Caco-2 (cell line): Measurements from ENCODE around the gene FCN3. TPM values are rescaled to one million over a fixed set of nuclear protein-coding genes. Genes with fewer than 3 reads are reported as not detected.

Experiments
- Bru-seq: library from RNA; stranded (reverse); fragments of 400-500 nt; gene quantifications from one replicate; lab custom pipeline; 2021; lab: Mats Ljungman, UMichigan
- BruChase-seq, 2 experiments: library from RNA; stranded (reverse); fragments of 400-500 nt; gene quantifications; one replicate each; lab custom pipeline; 2021; lab: Mats Ljungman, UMichigan
- BruUV-seq: library from RNA; stranded (reverse); fragments of 400-500 nt; replicated peaks from 2 replicates; lab custom pipeline; 2021; lab: Mats Ljungman, UMichigan
- CTCF ChIA-PET: fragments of 300-600 bp; sonication (Branson Sonifier 250); formaldehyde crosslinking; loops from one replicate; lab custom pipeline; 2022; ENCODE audit warnings: antibody characterized with exemption; lab: Charles Lee
- POLR2A ChIA-PET: fragments of 300-600 bp; sonication (Branson Sonifier 250); formaldehyde crosslinking; loops from one replicate; lab custom pipeline; 2022; ENCODE audit warnings: antibody characterized with exemption; lab: Charles Lee
- DNase-seq, 2 experiments: peaks; one replicate each; pipeline versions ENCODE4 v3.0.0 to v3.0.0-alpha.2; 2020 to 2022
- H3K27me3 ChIP-seq: replicated peaks from 2 replicates; pipeline ENCODE4 v1.6.0; 2011; ENCODE audit warnings: low read length; ENCODE audit not compliant: control insufficient read depth, insufficient read depth
- H3K36me3 ChIP-seq: 2 replicates; pipeline ENCODE4 v1.5.1; 2011; ENCODE audit warnings: low read length; ENCODE audit not compliant: control insufficient read depth, insufficient read depth
- H3K4me1 ChIP-seq: fragments of 250-450 bp; sonication (Bioruptor Pico); 2 replicates; pipeline ENCODE4 v1.5.1; 2020; ENCODE audit warnings: mild to moderate bottlenecking
- H3K4me3 ChIP-seq: 2 replicates; pipeline ENCODE4 v1.5.1; 2011; ENCODE audit warnings: low read depth, mild to moderate bottlenecking, control low read depth, low read length
- H3K9me3 ChIP-seq: fragments of 250-450 bp; sonication (Bioruptor Pico); 2 replicates; pipeline ENCODE4 v1.5.1; 2020; ENCODE audit warnings: mild to moderate bottlenecking, moderate library complexity
- H3K27ac Mint-ChIP-seq: one replicate; pipeline ENCODE4 v1.8.0; 2022; ENCODE audit warnings: mixed read lengths; ENCODE audit not compliant: unreplicated experiment
- H3K27me3 Mint-ChIP-seq: one replicate; pipeline ENCODE4 v1.8.0; 2022; ENCODE audit warnings: mixed read lengths; ENCODE audit not compliant: insufficient read depth, unreplicated experiment
- H3K36me3 Mint-ChIP-seq: one replicate; pipeline ENCODE4 v1.8.0; 2022; ENCODE audit warnings: mild to moderate bottlenecking, mixed read lengths; ENCODE audit not compliant: insufficient read depth, unreplicated experiment
- H3K4me1 Mint-ChIP-seq: one replicate; pipeline ENCODE4 v1.8.0; 2022; ENCODE audit warnings: low read depth, mixed read lengths; ENCODE audit not compliant: unreplicated experiment
- H3K4me3 Mint-ChIP-seq: one replicate; pipeline ENCODE4 v1.8.0; 2022; ENCODE audit warnings: mild to moderate bottlenecking, moderate library complexity, mixed read lengths; ENCODE audit not compliant: unreplicated experiment
- H3K9me3 Mint-ChIP-seq: one replicate; pipeline ENCODE4 v1.8.0; 2022; ENCODE audit warnings: mixed read lengths; ENCODE audit not compliant: unreplicated experiment
- CTCF ChIP-seq, 2 experiments: fragments of 200-600 bp in 1 of 2; IDR thresholded peaks; 1 replicate in 1 of 2; 2 replicates in 1 of 2; pipeline versions ENCODE4 v1.5.1 to v1.8.0; 2011 to 2022; ENCODE audit warnings: antibody characterized with exemption in 1 of 2, control low read depth in 1 of 2, inconsistent platforms in 1 of 2, low read depth in 1 of 2, low read length in 1 of 2, mild to moderate bottlenecking in 1 of 2, moderate library complexity in 1 of 2; ENCODE audit not compliant: insufficient read depth in 1 of 2, severe bottlenecking in 1 of 2, unreplicated experiment in 1 of 2
- intact Hi-C: fragments of 100-400 bp; cut with micrococcal nuclease; formaldehyde crosslinking; loops from one replicate; pipeline ENCODE4 v1.10.0; 2022; ENCODE audit not compliant: unreplicated experiment
- long read RNA-seq: library from polyadenylated mRNA; stranded (forward); transcript quantifications from one replicate; pipeline ENCODE4 v2.0.0, GENCODE V29; 2022
- total RNA-seq: library from RNA; stranded (reverse); gene quantifications from 2 replicates; pipeline ENCODE4 v1.2.3, GENCODE V29; 2022

FCN3 gene
- not detected in 2 replicates for total RNA-seq
- not detected for Bru-seq, nascent RNA
- percentile 7 among the genes with signal in this experiment for BruChase-seq, experiment 1, labeled RNA remaining after a 2-hour chase
- BruChase-seq, experiment 2, labeled RNA remaining after a 6-hour chase = not detected
- long read RNA-seq = 0 reads

DNA sequence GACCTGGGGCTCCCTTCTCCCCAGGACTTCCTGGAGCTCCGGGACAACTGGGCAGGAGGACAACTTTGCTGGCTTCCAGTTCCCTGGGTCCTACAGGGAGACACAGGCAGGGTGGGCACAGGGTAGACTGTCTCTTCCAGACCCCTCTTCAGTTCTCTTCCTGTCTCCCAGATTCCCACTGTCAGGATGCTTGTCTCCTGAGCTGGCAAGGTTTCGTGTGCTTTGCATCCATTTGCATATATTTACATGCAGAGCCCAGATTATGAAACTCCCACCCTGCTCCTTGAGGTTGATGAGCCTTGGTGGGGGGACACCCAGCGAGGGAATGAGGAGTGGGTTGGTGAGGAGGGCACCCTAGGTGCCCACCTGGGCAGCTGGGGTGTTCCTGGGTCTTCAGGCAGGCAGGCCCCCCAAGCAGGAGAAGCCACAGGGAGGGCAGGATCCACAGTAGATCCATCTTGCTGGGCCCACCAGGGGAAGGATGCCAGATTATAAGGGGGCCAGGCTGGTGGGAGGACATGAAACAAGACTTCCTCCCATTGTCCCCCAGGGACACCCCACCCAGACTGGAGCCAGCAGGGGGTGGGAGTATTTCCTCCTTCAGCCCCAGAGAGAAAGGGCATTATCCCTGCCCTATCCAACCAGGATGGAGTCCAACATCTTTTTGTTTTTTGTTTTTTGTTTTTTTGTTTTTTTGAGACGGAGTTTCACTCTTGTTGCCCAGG, at the start of gene FCN3:
FCN3 (minus strand) TSS at position 463 of the 725 bp plus-strand sequence; CDS start at position 457, 6 bp downstream.
- H3K27ac Mint-ChIP-seq = no peak within 1 kb of the TSS
- intact Hi-C loops = no loop called here
- POLR2A ChIA-PET = no interaction called here

GRCh38 chr1:27423709-27424108, 49.1 kb upstream of the FCN3 start:
- Histone ChIP-seq H3K4me1 (peaks cover 4% of the 10 kb centered on the region), H3K27me3 (no peaks in the 10 kb centered on the region), H3K9me3 (no peaks in the 10 kb centered on the region), H3K4me3 (no peak overlapping the region), H3K36me3 (no peaks in the 10 kb centered on the region)
- H3K27ac Mint-ChIP-seq = no peak overlapping the region
- POLR2A ChIA-PET = no interaction called here
- CTCF ChIA-PET = no interaction called here
- peaks cover 19% of the 10 kb centered on the region for H3K36me3 Mint-ChIP-seq
- peaks cover 9% of the 10 kb centered on the region for H3K4me1 Mint-ChIP-seq
- H3K27me3 Mint-ChIP-seq = no peaks in the 10 kb centered on the region
- H3K9me3 Mint-ChIP-seq = no peaks in the 10 kb centered on the region
- DNase-seq = no peak
- no peak overlapping the region for H3K4me3 Mint-ChIP-seq
- intact Hi-C loops = no loop called here
- BruUV-seq = no TSS peak
- no peak for TF ChIP-seq CTCF (IDR thresholded peaks at IDR 0.05; ENCODE audit: insufficient read depth in 1 of 2, low read depth in 1 of 2, low read length in 1 of 2, severe bottlenecking in 1 of 2, unreplicated experiment in 1 of 2)

More for the DNA sequence above, at the start of gene FCN3:
- Mint-ChIP-seq H3K4me3 (no peak within 1 kb of the TSS), H3K27me3 (no peaks in the 10 kb centered on the region), H3K9me3 (no peaks in the 10 kb centered on the region), H3K4me1 (no peaks in the 10 kb centered on the region), H3K36me3 (no peaks in the 10 kb centered on the region)
- Histone ChIP-seq H3K9me3 (no peaks in the 10 kb centered on the region), H3K36me3 (no peaks in the 10 kb centered on the region), H3K4me3 (no peak within 1 kb of the TSS), H3K27me3 (no peaks in the 10 kb centered on the region), H3K4me1 (no peaks in the 10 kb centered on the region)
- BruUV-seq = no TSS peak
- CTCF ChIA-PET = interaction anchor here (0.6 kb wide), 1 partner anchor 122 kb away, joined by 3 read pairs; no protein-coding TSS in a partner anchor
- no peak for DNase-seq
- no peak for TF ChIP-seq CTCF (IDR thresholded peaks at IDR 0.05; ENCODE audit: insufficient read depth in 1 of 2, low read depth in 1 of 2, low read length in 1 of 2, severe bottlenecking in 1 of 2, unreplicated experiment in 1 of 2)

DNA sequence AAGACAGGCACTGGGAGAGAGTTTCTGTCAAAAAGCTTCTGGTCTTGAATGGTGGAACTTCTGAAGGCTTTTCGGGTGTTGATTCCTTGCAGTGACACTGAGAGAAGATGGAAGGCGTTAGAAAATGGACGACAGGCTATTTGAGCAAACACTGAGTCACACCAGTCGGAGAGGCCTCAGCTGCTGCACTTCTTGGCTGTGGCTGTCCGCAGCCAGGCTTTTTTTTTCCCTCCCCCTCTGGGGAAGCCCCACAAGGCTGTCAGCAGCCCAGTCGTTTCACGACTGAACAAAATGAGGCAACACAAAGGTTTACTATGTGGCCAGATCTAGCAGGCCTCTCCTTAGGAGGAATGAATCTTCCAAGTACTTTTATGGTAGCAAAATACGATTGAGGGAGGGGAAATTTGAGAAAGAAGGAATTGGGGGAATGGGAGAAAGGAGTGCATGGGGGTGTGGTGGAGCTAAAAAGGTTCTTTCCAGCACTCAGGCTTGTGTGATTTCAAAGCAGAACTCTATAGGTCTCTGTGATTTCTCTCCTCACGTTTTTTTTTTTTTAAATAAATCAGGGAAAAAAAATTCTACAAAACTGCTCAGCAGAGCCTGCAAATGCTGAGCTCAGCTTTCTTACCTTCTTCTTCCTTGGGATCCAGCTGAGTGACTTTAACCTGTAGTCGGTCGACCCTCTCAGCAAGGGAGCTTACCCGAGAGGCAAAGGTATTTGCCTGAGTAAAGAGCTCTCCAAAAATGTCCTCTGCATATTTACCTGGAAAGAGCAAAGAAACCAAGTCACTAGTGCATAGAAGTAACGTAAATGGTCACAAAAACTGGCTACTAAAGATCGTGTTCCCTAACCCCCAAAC, 43.9 kb upstream of the FCN3 start:
- no peak overlapping the region for H3K4me3 Mint-ChIP-seq
- no peak overlapping the region for H3K4me3 ChIP-seq
- no peaks in the 10 kb centered on the region for H3K9me3 ChIP-seq
- no peaks in the 10 kb centered on the region for H3K9me3 Mint-ChIP-seq
- DNase-seq = peak in 1 of 2 experiments; percentile 32
- peaks cover 15% of the 10 kb centered on the region for H3K4me1 Mint-ChIP-seq
- no peaks in the 10 kb centered on the region for H3K27me3 ChIP-seq
- BruUV-seq = no TSS peak
- peaks cover 37% of the 10 kb centered on the region for H3K36me3 Mint-ChIP-seq
- H3K36me3 ChIP-seq = no peaks in the 10 kb centered on the region; the same call in 1 of the 2 replicates
- CTCF ChIA-PET = interaction anchor here (0.9 to 1.2 kb wide), 2 partner anchors 149 to 189 kb away, joined by 4 to 6 read pairs; no protein-coding TSS in a partner anchor
- intact Hi-C loops = no loop called here
- peak overlapping the region; percentile 8 for H3K27ac Mint-ChIP-seq
- H3K27me3 Mint-ChIP-seq = no peaks in the 10 kb centered on the region
- H3K4me1 ChIP-seq = peaks cover 7% of the 10 kb centered on the region
- POLR2A ChIA-PET = interaction anchor here (0.5 kb wide), 1 partner anchor 106 kb away, joined by 3 read pairs; no protein-coding TSS in a partner anchor
- no peak for TF ChIP-seq CTCF (IDR thresholded peaks at IDR 0.05; ENCODE audit: insufficient read depth in 1 of 2, low read depth in 1 of 2, low read length in 1 of 2, severe bottlenecking in 1 of 2, unreplicated experiment in 1 of 2)
